Stimulated activated naive B cell treated with anti-CD40 and anti-IgM and Interleukin-4, amounts not matched to agents 10 μg/mL and 1 μg/mL and 100 μg/mL, for 72 hours (primary cell): Measurements from ENCODE around the gene GHR.

Experiments used
- ATAC-seq, 2 donors: fragments of 150-1000 bp; cut with Tn5 transposase; replicated peaks; 2 replicates each; pipeline ENCODE4 v1.10.0; 2021; ENCODE audit warnings: moderate library complexity in 1 of 2
- DNase-seq: peaks from one replicate; pipeline ENCODE4 v3.0.0; 2021
- H3K27ac Mint-ChIP-seq: one replicate; pipeline ENCODE4 v1.8.0; 2022; ENCODE audit warnings: mild to moderate bottlenecking, mixed read lengths
- H3K27me3 Mint-ChIP-seq, 2 donors: one replicate each; pipeline ENCODE4 v1.8.0; 2022; ENCODE audit warnings: mixed read lengths in 2 of 2
- H3K36me3 Mint-ChIP-seq, 2 donors: one replicate each; pipeline ENCODE4 v1.8.0; 2022; ENCODE audit warnings: mixed read lengths in 2 of 2, mild to moderate bottlenecking in 1 of 2
- H3K4me1 Mint-ChIP-seq, 2 donors: one replicate each; pipeline ENCODE4 v1.8.0; 2022; ENCODE audit warnings: mixed read lengths in 2 of 2, mild to moderate bottlenecking in 1 of 2
- H3K4me3 Mint-ChIP-seq, 2 donors: one replicate each; pipeline ENCODE4 v1.8.0; 2022; ENCODE audit warnings: mild to moderate bottlenecking in 2 of 2, mixed read lengths in 2 of 2, moderate library complexity in 1 of 2
- H3K9me3 Mint-ChIP-seq, 2 donors: one replicate each; pipeline ENCODE4 v1.8.0; 2022; ENCODE audit warnings: mixed read lengths in 2 of 2, mild to moderate bottlenecking in 1 of 2

The GHR gene

GRCh38 chr5:42598311-42598710 is 175.1 kb downstream of the GHR start:
- peaks cover 0 to 6% of the 10 kb centered on the region in 2 donors for H3K4me1 Mint-ChIP-seq
- no peaks in the 10 kb centered on the region for H3K9me3 Mint-ChIP-seq
- H3K4me3 Mint-ChIP-seq, result no peak overlapping the region
- H3K27me3 Mint-ChIP-seq, result no peaks in the 10 kb centered on the region
- ATAC-seq (no peak), DNase-seq (no peak)
- H3K36me3 Mint-ChIP-seq, result no peaks in the 10 kb centered on the region
- H3K27ac Mint-ChIP-seq, result no peak overlapping the region

- H3K4me1 Mint-ChIP-seq, result peaks cover 0 to 6% of the 10 kb centered on the region in 2 donors
- H3K4me3 Mint-ChIP-seq, result no peak overlapping the region
- no peaks in the 10 kb centered on the region for H3K36me3 Mint-ChIP-seq
- no peaks in the 10 kb centered on the region for H3K27me3 Mint-ChIP-seq
- no peaks in the 10 kb centered on the region for H3K9me3 Mint-ChIP-seq
- ATAC-seq (no peak), DNase-seq (no peak)
- H3K27ac Mint-ChIP-seq, result no peak overlapping the region
Measured at GRCh38 chr5:42599106-42599505, 175.9 kb downstream of the GHR start.

- no peaks in the 10 kb centered on the region for H3K27me3 Mint-ChIP-seq
- no peak for DNase-seq
- H3K27ac Mint-ChIP-seq, result no peak overlapping the region
- peak; percentile 23 to 56 for ATAC-seq
- no peak overlapping the region for H3K4me3 Mint-ChIP-seq
- H3K4me1 Mint-ChIP-seq, result peaks cover 0 to 4% of the 10 kb centered on the region in 2 donors
- H3K36me3 Mint-ChIP-seq, result no peaks in the 10 kb centered on the region
- H3K9me3 Mint-ChIP-seq, result no peaks in the 10 kb centered on the region
Measured at GRCh38 chr5:42600441-42600840, 177.2 kb downstream of the GHR start.

- H3K9me3 Mint-ChIP-seq, result peaks cover 5 to 9% of the 10 kb centered on the region in 2 donors
- peaks cover 3 to 4% of the 10 kb centered on the region in 2 donors for H3K36me3 Mint-ChIP-seq
- H3K4me1 Mint-ChIP-seq, result no peaks in the 10 kb centered on the region
- no peak overlapping the region for H3K4me3 Mint-ChIP-seq
- peaks cover 8 to 12% of the 10 kb centered on the region in 2 donors for H3K27me3 Mint-ChIP-seq
- H3K27ac Mint-ChIP-seq, result no peak overlapping the region
- no peak for ATAC-seq
- no peak for DNase-seq
Measured at GRCh38 chr5:42604171-42604711, 181.0 kb downstream of the GHR start.

- Mint-ChIP-seq H3K27ac (no peak overlapping the region), H3K9me3 (peaks cover 5 to 9% of the 10 kb centered on the region in 2 donors), H3K4me1 (no peaks in the 10 kb centered on the region), H3K4me3 (no peak overlapping the region), H3K27me3 (peaks cover 10 to 18% of the 10 kb centered on the region in 2 donors), H3K36me3 (peaks cover 4 to 5% of the 10 kb centered on the region in 2 donors)
- ATAC-seq, result no peak
- DNase-seq, result no peak
Measured at GRCh38 chr5:42605490-42605889, 182.3 kb downstream of the GHR start.

GRCh38 chr5:42606464-42606869 is 183.2 kb downstream of the GHR start:
- peaks cover 4 to 5% of the 10 kb centered on the region in 2 donors for H3K36me3 Mint-ChIP-seq
- H3K4me3 Mint-ChIP-seq, result no peak overlapping the region
- peaks cover 5 to 9% of the 10 kb centered on the region in 2 donors for H3K9me3 Mint-ChIP-seq
- H3K27ac Mint-ChIP-seq, result no peak overlapping the region
- peaks cover 10 to 24% of the 10 kb centered on the region in 2 donors for H3K27me3 Mint-ChIP-seq
- DNase-seq (no peak), ATAC-seq (no peak)
- H3K4me1 Mint-ChIP-seq, result no peaks in the 10 kb centered on the region

- Mint-ChIP-seq H3K27ac (no peak overlapping the region), H3K4me1 (peaks cover 0 to 4% of the 10 kb centered on the region in 2 donors), H3K9me3 (peaks cover 8 to 10% of the 10 kb centered on the region in 2 donors), H3K36me3 (peaks cover 3 to 7% of the 10 kb centered on the region in 2 donors), H3K4me3 (no peak overlapping the region), H3K27me3 (peaks cover 10 to 26% of the 10 kb centered on the region in 2 donors)
- DNase-seq (no peak), ATAC-seq (no peak)
Measured at GRCh38 chr5:42611437-42611836, 188.2 kb downstream of the GHR start.

- peaks cover 6% of the 10 kb centered on the region in 2 donors for H3K9me3 Mint-ChIP-seq
- no peak for ATAC-seq
- H3K36me3 Mint-ChIP-seq, result peaks cover 3% of the 10 kb centered on the region in 2 donors
- no peak for DNase-seq
- no peak overlapping the region for H3K4me3 Mint-ChIP-seq
- H3K27ac Mint-ChIP-seq, result no peak overlapping the region
- H3K4me1 Mint-ChIP-seq, result peaks cover 3 to 9% of the 10 kb centered on the region in 2 donors
- H3K27me3 Mint-ChIP-seq, result peaks cover 6 to 26% of the 10 kb centered on the region in 2 donors
Measured at GRCh38 chr5:42612750-42613366, 189.6 kb downstream of the GHR start.

GRCh38 chr5:42614509-42614908 is 191.3 kb downstream of the GHR start:
- ATAC-seq, result no peak
- Mint-ChIP-seq H3K27ac (no peak overlapping the region), H3K4me1 (peaks cover 7 to 9% of the 10 kb centered on the region in 2 donors), H3K4me3 (no peak overlapping the region), H3K9me3 (peaks cover 3 to 10% of the 10 kb centered on the region in 2 donors), H3K36me3 (peaks cover 3% of the 10 kb centered on the region in 2 donors), H3K27me3 (peaks cover 0 to 18% of the 10 kb centered on the region in 2 donors)
- DNase-seq, result no peak

GRCh38 chr5:42620579-42621216 is 197.5 kb downstream of the GHR start:
- no peak overlapping the region for H3K4me3 Mint-ChIP-seq
- peaks cover 0 to 3% of the 10 kb centered on the region in 2 donors for H3K36me3 Mint-ChIP-seq
- H3K4me1 Mint-ChIP-seq, result peaks cover 37 to 41% of the 10 kb centered on the region in 2 donors
- DNase-seq, result no peak
- no peak for ATAC-seq
- H3K27ac Mint-ChIP-seq, result peak overlapping the region; percentile 83
- H3K27me3 Mint-ChIP-seq, result no peaks in the 10 kb centered on the region
- peaks cover 6 to 10% of the 10 kb centered on the region in 2 donors for H3K9me3 Mint-ChIP-seq

GRCh38 chr5:42621242-42621641 is 198.0 kb downstream of the GHR start:
- DNase-seq, result no peak
- ATAC-seq, result peak; percentile 71 to 74
- no peaks in the 10 kb centered on the region for H3K36me3 Mint-ChIP-seq
- peaks cover 37 to 41% of the 10 kb centered on the region in 2 donors for H3K4me1 Mint-ChIP-seq
- no peak overlapping the region for H3K4me3 Mint-ChIP-seq
- no peaks in the 10 kb centered on the region for H3K27me3 Mint-ChIP-seq
- H3K27ac Mint-ChIP-seq, result peak overlapping the region; percentile 83
- H3K9me3 Mint-ChIP-seq, result peaks cover 3 to 7% of the 10 kb centered on the region in 2 donors

- ATAC-seq (peak; percentile 60 to 69), DNase-seq (no peak)
- Mint-ChIP-seq H3K36me3 (no peaks in the 10 kb centered on the region), H3K4me1 (peaks cover 37 to 41% of the 10 kb centered on the region in 2 donors), H3K9me3 (peaks cover 3 to 4% of the 10 kb centered on the region in 2 donors), H3K27ac (peak overlapping the region; percentile 83), H3K4me3 (no peak overlapping the region), H3K27me3 (no peaks in the 10 kb centered on the region)
Measured at GRCh38 chr5:42621662-42622061, 198.4 kb downstream of the GHR start.

GRCh38 chr5:42624912-42625311 is 201.7 kb downstream of the GHR start:
- DNase-seq, result no peak
- Mint-ChIP-seq H3K9me3 (peaks cover 0 to 3% of the 10 kb centered on the region in 2 donors), H3K36me3 (no peaks in the 10 kb centered on the region), H3K27ac (no peak overlapping the region), H3K4me1 (peaks cover 31 to 40% of the 10 kb centered on the region in 2 donors), H3K27me3 (no peaks in the 10 kb centered on the region), H3K4me3 (no peak overlapping the region)
- ATAC-seq, result no peak

GRCh38 chr5:42626462-42626861 is 203.2 kb downstream of the GHR start:
- Mint-ChIP-seq H3K4me1 (peaks cover 27 to 33% of the 10 kb centered on the region in 2 donors), H3K27ac (no peak overlapping the region), H3K9me3 (peaks cover 0 to 3% of the 10 kb centered on the region in 2 donors), H3K4me3 (no peak overlapping the region), H3K27me3 (no peaks in the 10 kb centered on the region), H3K36me3 (no peaks in the 10 kb centered on the region)
- DNase-seq, result no peak
- no peak for ATAC-seq

- no peak overlapping the region for H3K27ac Mint-ChIP-seq
- no peaks in the 10 kb centered on the region for H3K9me3 Mint-ChIP-seq
- no peak for DNase-seq
- ATAC-seq, result no peak
- no peaks in the 10 kb centered on the region for H3K27me3 Mint-ChIP-seq
- H3K4me3 Mint-ChIP-seq, result no peak overlapping the region
- peaks cover 10 to 21% of the 10 kb centered on the region in 2 donors for H3K4me1 Mint-ChIP-seq
- no peaks in the 10 kb centered on the region for H3K36me3 Mint-ChIP-seq
Measured at GRCh38 chr5:42628821-42629220, 205.6 kb downstream of the GHR start.
